K562 (cell line): ENCODE results near the gene COX6A2. TPM values are rescaled to one million over a fixed set of nuclear protein-coding genes. Genes with fewer than 3 reads are reported as not detected.

Experiments used
- ATAC-seq: fragments of 200-7000 bp; cut with Tn5 transposase; 3 replicates; pipeline ENCODE4 v1.9.1; 2020; ENCODE audit warnings: moderate library complexity
- BruUV-seq: library from RNA; stranded (reverse); fragments of 400-500 nt; replicated peaks from 2 replicates; lab custom pipeline; 2021; lab: Mats Ljungman, UMichigan
- CTCF ChIA-PET: fragments of 300-600 bp; formaldehyde crosslinking; extraction: SDS; loops from one replicate; lab custom pipeline; 2021; ENCODE audit warnings: low intra/inter-chr PET ratio; lab: Yijun Ruan, JAX
- POLR2A ChIA-PET: fragments of 300-600, 350-650 bp; sonication (Branson Sonifier 250); formaldehyde crosslinking; extraction: SDS; loops from one replicate; lab custom pipeline; 2021; ENCODE audit warnings: antibody characterized with exemption, inconsistent platforms; lab: Yijun Ruan, JAX
- DNase-seq, 4 experiments: peaks; one replicate each; pipeline versions ENCODE4 v3.0.0 to v3.0.0-alpha.2; 2011 to 2018; ENCODE audit warnings: low spot score in 3 of 4, mixed read lengths in 3 of 4; ENCODE audit errors: extremely low read depth in 1 of 4
- FAIRE-seq: peaks from 2 replicates; lab custom pipeline; 2011; peaks lifted over from hg19 to GRCh38; lab: Jason Lieb, UNC
- H2AFZ ChIP-seq: 2 replicates; pipeline ENCODE4 v1.6.0; 2011; ENCODE audit warnings: low read depth, low read length, control low read depth, inconsistent platforms
- H3K27ac ChIP-seq: fragments of 200-600 bp; 3 replicates; pipeline ENCODE4 v1.8.0; 2011; ENCODE audit warnings: low read depth, mild to moderate bottlenecking, control low read depth, inconsistent platforms, low read length, moderate library complexity, mixed read lengths; ENCODE audit errors: extremely low read depth
- H3K27me3 ChIP-seq, 2 experiments: fragments of 300-600 bp in 1 of 2; 2 replicates in 1 of 2; 3 replicates in 1 of 2; pipeline versions ENCODE4 v1.6.0 to v1.8.0; 2011; ENCODE audit warnings: inconsistent platforms in 2 of 2, low read length in 2 of 2, mild to moderate bottlenecking in 1 of 2, mixed read lengths in 1 of 2, moderate library complexity in 1 of 2; ENCODE audit not compliant: control insufficient read depth in 2 of 2, insufficient read depth in 2 of 2
- H3K36me3 ChIP-seq: fragments of 300-600 bp; 3 replicates; pipeline ENCODE4 v1.8.0; 2011; ENCODE audit warnings: mild to moderate bottlenecking, low read length, inconsistent platforms; ENCODE audit not compliant: control insufficient read depth, insufficient read depth
- H3K4me1 ChIP-seq, 2 experiments: fragments of 200-600 bp in 1 of 2; replicated peaks in 1 of 2; 2 replicates in 1 of 2; 3 replicates in 1 of 2; pipeline versions ENCODE4 v1.5.1 to v1.8.0; 2011; ENCODE audit warnings: inconsistent platforms in 2 of 2, low read length in 2 of 2, mild to moderate bottlenecking in 1 of 2, mixed read lengths in 1 of 2, moderate library complexity in 1 of 2; ENCODE audit not compliant: control insufficient read depth in 2 of 2, insufficient read depth in 2 of 2
- H3K4me2 ChIP-seq: 2 replicates; pipeline ENCODE4 v1.6.1; 2011; ENCODE audit warnings: low read length, control low read depth, inconsistent platforms, mixed read lengths; ENCODE audit not compliant: insufficient read depth
- H3K4me3 ChIP-seq: fragments of 200-600 bp; sonication (generic), shearing (Covaris generic); 2 replicates; pipeline ENCODE4 v1.5.1; 2016; ENCODE audit warnings: control low read depth, inconsistent platforms
- H3K79me2 ChIP-seq: fragments of 200-600 bp; 3 replicates; pipeline ENCODE4 v1.8.0; 2011; ENCODE audit warnings: low read length, inconsistent platforms; ENCODE audit not compliant: control insufficient read depth, insufficient read depth
- H3K9ac ChIP-seq, 2 experiments: 2 replicates each; pipeline versions ENCODE4 v1.6.0 to v1.6.1; 2011; ENCODE audit warnings: low read depth in 2 of 2, low read length in 2 of 2, control low read depth in 1 of 2, inconsistent platforms in 1 of 2, mild to moderate bottlenecking in 1 of 2, mixed read lengths in 1 of 2; ENCODE audit not compliant: insufficient read depth in 1 of 2
- H3K9me1 ChIP-seq: one replicate; pipeline ENCODE4 v1.6.0; 2011; ENCODE audit warnings: inconsistent platforms, mild to moderate bottlenecking, low read length, moderate library complexity; ENCODE audit not compliant: control insufficient read depth, insufficient read depth
- H3K9me3 ChIP-seq: replicated peaks from 2 replicates; pipeline ENCODE4 v1.5.1; 2011; ENCODE audit warnings: low read depth, low read length, inconsistent platforms; ENCODE audit not compliant: control insufficient read depth, insufficient read depth
- H4K20me1 ChIP-seq: replicated peaks from 2 replicates; pipeline ENCODE4 v1.6.1; 2011; ENCODE audit warnings: low read length, inconsistent platforms, mixed read lengths; ENCODE audit not compliant: control insufficient read depth, insufficient read depth
- COPS2 ChIP-seq: fragments of 450-650 bp; conservative IDR thresholded peaks from 2 replicates; pipeline ENCODE4 v1.6.1; 2016; ENCODE audit warnings: mild to moderate bottlenecking, moderate library complexity
- DACH1 ChIP-seq: fragments of 450-650 bp; IDR thresholded peaks from 2 replicates; pipeline ENCODE4 v1.6.1; 2018; ENCODE audit not compliant: partially characterized antibody
- FOXA3 ChIP-seq, 2 experiments: fragments of 450-650 bp in 1 of 2; sonication (generic) in 1 of 2; formaldehyde crosslinking; IDR thresholded peaks in 1 of 2; conservative IDR thresholded peaks in 1 of 2; 2 replicates each; pipeline versions ENCODE4 v1.4.0 to v1.8.0; 2020 to 2022; ENCODE audit warnings: mild to moderate bottlenecking in 2 of 2, missing genetic modification reagents in 1 of 2
- GABPB1 ChIP-seq: sonication (generic); formaldehyde crosslinking; IDR thresholded peaks from 2 replicates; pipeline ENCODE4 v1.8.0; 2022; ENCODE audit warnings: mild to moderate bottlenecking, missing genetic modification reagents
- HNRNPLL ChIP-seq: fragments of 200-400 bp; formaldehyde crosslinking; IDR thresholded peaks from 2 replicates; pipeline ENCODE4 v1.6.1; 2017; ENCODE audit warnings: low read length, low read depth, mild to moderate bottlenecking; ENCODE audit not compliant: poor library complexity, severe bottlenecking
- POLR2G ChIP-seq: fragments of 200-400 bp; formaldehyde crosslinking; IDR thresholded peaks from 2 replicates; pipeline ENCODE4 v1.6.1; 2017; ENCODE audit warnings: low read depth, mild to moderate bottlenecking, antibody characterized with exemption, low read length, moderate library complexity
- SMARCA4 ChIP-seq: fragments of 450-650 bp; IDR thresholded peaks from 2 replicates; pipeline ENCODE4 v1.6.1; 2016
- ZBTB8A ChIP-seq: fragments of 450-650 bp; IDR thresholded peaks from 2 replicates; pipeline ENCODE4 v1.6.1; 2018; ENCODE audit warnings: mild to moderate bottlenecking, moderate library complexity; ENCODE audit not compliant: partially characterized antibody
- ZNF3 ChIP-seq: fragments of 250-450 bp; sonication (Bioruptor Pico); IDR thresholded peaks from 2 replicates; pipeline ENCODE4 v1.5.0; 2021; ENCODE audit warnings: mild to moderate bottlenecking, moderate library complexity
- ZNF785 ChIP-seq: fragments of 250-450 bp; sonication (Bioruptor Pico); IDR thresholded peaks from 2 replicates; pipeline ENCODE4 v1.4.0; 2020; ENCODE audit warnings: mild to moderate bottlenecking
- WGBS: fragments of 100-300 bp; shearing (Covaris generic); methylation state at CpG from one replicate; pipeline ENCODE4 v1.1.6; 2016; ENCODE audit warnings: low coverage, mixed read lengths; ENCODE audit not compliant: insufficient coverage; ENCODE audit errors: missing lambda C conversion rate; 5-methylcytosine and 5-hydroxymethylcytosine counted together
- in situ Hi-C: fragments of 300-500 bp; cut with MboI; formaldehyde crosslinking; loops from 4 replicates; pipeline ENCODE4 v1.15.0; 2018; ENCODE audit warnings: inconsistent platforms, mixed read lengths
- intact Hi-C: fragments of 100-400 bp; cut with micrococcal nuclease; formaldehyde crosslinking; loops from 2 replicates; pipeline ENCODE4 v1.14.2; 2022
- polyA plus RNA-seq, 8 experiments: library from polyadenylated mRNA; depleted of rRNA in 4 of 8; stranded (reverse) in 5 of 8; unstranded in 3 of 8; fragments of >200 nt; fragmentation: Nextera tagmentation in 2 of 8; fragmentation: Illumina TruSeq in 1 of 8; extraction: Ambion mirVana in 2 of 8; extraction: Trizol in 1 of 8; gene quantifications; 2 replicates each; pipeline versions ENCODE4 v1.2.1 to v1.2.3, GENCODE V29; 2011 to 2014; ENCODE audit warnings: inconsistent platforms in 1 of 8, missing spikeins in 1 of 8
- total RNA-seq, 7 experiments: library from RNA; depleted of rRNA in 6 of 7; stranded (reverse); fragments of >200 nt in 6 of 7; fragmentation: Illumina TruSeq in 2 of 7; extraction: Trizol in 2 of 7; gene quantifications; 2 replicates each; pipeline versions ENCODE4 v1.2.1 to v1.2.3, GENCODE V29; 2011 to 2021; ENCODE audit warnings: low replicate concordance in 1 of 7
- TF ChIP-seq, protein P1 (sequence below), 2 experiments: fragments of 450-650 bp in 1 of 2; sonication (generic) in 1 of 2; formaldehyde crosslinking; conservative IDR thresholded peaks; 2 replicates each; pipeline versions ENCODE4 v1.4.0 to v1.8.1; 2020 to 2022; ENCODE audit warnings: mild to moderate bottlenecking in 1 of 2, missing genetic modification reagents in 1 of 2

The COX6A2 gene
- total and polyA plus RNA-seq, 9 of the 15 experiments (the other 6 are each of a cell fraction or from before 2014, with no cell fraction given) = not detected

DNA sequence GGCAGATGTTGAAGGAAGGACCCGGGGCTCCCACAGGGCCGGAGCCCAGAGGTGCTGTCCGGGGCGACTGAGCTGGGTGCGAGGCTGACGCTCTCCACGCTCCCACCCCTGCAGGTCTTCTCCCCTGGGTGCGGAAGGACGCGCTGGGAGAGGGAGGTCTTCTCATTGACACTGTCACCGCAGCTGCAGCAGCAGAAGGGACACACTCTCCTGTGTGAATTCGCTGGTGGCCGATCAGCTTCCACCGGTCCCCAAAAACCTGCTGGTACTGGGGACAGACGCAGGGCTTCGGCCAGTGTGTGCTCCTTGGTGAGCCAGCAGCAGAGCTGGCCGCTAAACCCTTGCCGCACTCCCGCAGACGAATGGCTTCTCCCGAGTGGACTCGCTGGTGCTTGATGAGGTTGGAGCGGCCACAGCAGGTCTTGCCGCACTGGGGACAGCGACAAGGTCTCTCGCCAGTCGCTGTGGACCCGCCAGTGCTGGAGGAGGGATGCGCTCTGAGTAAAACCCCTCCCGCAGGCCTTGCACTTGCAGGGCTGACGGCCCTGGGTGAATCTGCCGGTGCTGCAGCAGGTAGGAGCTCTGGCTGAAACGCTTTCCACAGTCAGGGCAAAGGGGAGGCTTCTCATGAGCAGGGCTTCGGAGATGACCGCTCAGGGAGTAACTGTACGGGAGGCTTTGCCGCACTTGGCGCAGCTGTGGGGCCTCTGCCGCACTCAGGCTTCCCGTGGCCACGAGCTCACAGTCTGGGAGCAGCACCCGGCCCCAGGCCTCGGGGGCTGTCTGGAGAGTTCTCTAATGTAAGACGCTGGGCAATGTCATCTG is 8.3 kb upstream of the COX6A2 start:
- BruUV-seq = no TSS peak
- CTCF ChIA-PET = no interaction called here

More for the DNA sequence above, 8.3 kb upstream of the COX6A2 start:
- Histone ChIP-seq H3K4me3 (no peak overlapping the region), H3K9ac (peak overlapping the region in 1 of 2 experiments; percentile 40; a peak in 2 of 4 replicates)
- TF ChIP-seq ZNF785 (CRISPR knock-in tag) (no peak), ZNF3 (no peak), HNRNPLL (no peak), FOXA3 (CRISPR knock-in tag; conservative IDR thresholded peaks at IDR 0.05 in 1 of 2, IDR thresholded peaks at IDR 0.05 in 1 of 2) (no peak), GABPB1 (no peak), DACH1 (no peak), COPS2 (no peak), ZBTB8A (no peak), SMARCA4 (no peak), POLR2G (no peak)
- TF ChIP-seq, protein P1, sequence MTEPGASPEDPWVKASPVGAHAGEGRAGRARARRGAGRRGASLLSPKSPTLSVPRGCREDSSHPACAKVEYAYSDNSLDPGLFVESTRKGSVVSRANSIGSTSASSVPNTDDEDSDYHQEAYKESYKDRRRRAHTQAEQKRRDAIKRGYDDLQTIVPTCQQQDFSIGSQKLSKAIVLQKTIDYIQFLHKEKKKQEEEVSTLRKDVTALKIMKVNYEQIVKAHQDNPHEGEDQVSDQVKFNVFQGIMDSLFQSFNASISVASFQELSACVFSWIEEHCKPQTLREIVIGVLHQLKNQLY (CRISPR knock-in tag; conservative IDR thresholded peaks at IDR 0.05) = no peak
- TF ChIP-seq, all 486 proteins: peak for 0
- Histone ChIP-seq H3K9me3 (no peaks in the 10 kb centered on the region), H3K4me1 (peaks cover 3 to 13% of the 10 kb centered on the region in 2 experiments; a peak in 1 of 5 replicates), H3K79me2 (no peaks in the 10 kb centered on the region), H3K27ac (no peak overlapping the region), H2AFZ (no peak overlapping the region), H3K36me3 (no peaks in the 10 kb centered on the region), H3K27me3 (no peaks in the 10 kb centered on the region), H3K9me1 (no peaks in the 10 kb centered on the region), H3K4me2 (no peak overlapping the region), H4K20me1 (no peaks in the 10 kb centered on the region)
- no peak; the same call in 1 of the 3 replicates for ATAC-seq
- POLR2A ChIA-PET = no interaction called here
- intact Hi-C loops = no loop called here
- in situ Hi-C loops = loop anchor here (25.0 kb wide), 1 partner anchor 449 kb away; the partner anchor contains the start of gene HSD3B7
- WGBS = 57% methylated on average over 23 of the region's 44 CpGs
- no peak for DNase-seq
- no peak for FAIRE-seq
